Caco-2 (cell line): ENCODE measurements around the gene ZNF644. TPM values are rescaled to one million over a fixed set of nuclear protein-coding genes. Genes with fewer than 3 reads are reported as not detected.

ENCODE experiments used
- BruUV-seq: library from RNA; stranded (reverse); fragments of 400-500 nt; replicated peaks from 2 replicates; lab custom pipeline; 2021; lab: Mats Ljungman, UMichigan
- CTCF ChIA-PET: fragments of 300-600 bp; sonication (Branson Sonifier 250); formaldehyde crosslinking; loops from one replicate; lab custom pipeline; 2022; ENCODE audit warnings: antibody characterized with exemption; lab: Charles Lee
- POLR2A ChIA-PET: fragments of 300-600 bp; sonication (Branson Sonifier 250); formaldehyde crosslinking; loops from one replicate; lab custom pipeline; 2022; ENCODE audit warnings: antibody characterized with exemption; lab: Charles Lee
- DNase-seq, 2 experiments: peaks; one replicate each; pipeline versions ENCODE4 v3.0.0 to v3.0.0-alpha.2; 2020 to 2022
- H3K27me3 ChIP-seq: replicated peaks from 2 replicates; pipeline ENCODE4 v1.6.0; 2011; ENCODE audit warnings: low read length; ENCODE audit not compliant: control insufficient read depth, insufficient read depth
- H3K36me3 ChIP-seq: 2 replicates; pipeline ENCODE4 v1.5.1; 2011; ENCODE audit warnings: low read length; ENCODE audit not compliant: control insufficient read depth, insufficient read depth
- H3K4me1 ChIP-seq: fragments of 250-450 bp; sonication (Bioruptor Pico); 2 replicates; pipeline ENCODE4 v1.5.1; 2020; ENCODE audit warnings: mild to moderate bottlenecking
- H3K4me3 ChIP-seq: 2 replicates; pipeline ENCODE4 v1.5.1; 2011; ENCODE audit warnings: low read depth, mild to moderate bottlenecking, control low read depth, low read length
- H3K9me3 ChIP-seq: fragments of 250-450 bp; sonication (Bioruptor Pico); 2 replicates; pipeline ENCODE4 v1.5.1; 2020; ENCODE audit warnings: mild to moderate bottlenecking, moderate library complexity
- H3K27ac Mint-ChIP-seq: one replicate; pipeline ENCODE4 v1.8.0; 2022; ENCODE audit warnings: mixed read lengths; ENCODE audit not compliant: unreplicated experiment
- H3K27me3 Mint-ChIP-seq: one replicate; pipeline ENCODE4 v1.8.0; 2022; ENCODE audit warnings: mixed read lengths; ENCODE audit not compliant: insufficient read depth, unreplicated experiment
- H3K36me3 Mint-ChIP-seq: one replicate; pipeline ENCODE4 v1.8.0; 2022; ENCODE audit warnings: mild to moderate bottlenecking, mixed read lengths; ENCODE audit not compliant: insufficient read depth, unreplicated experiment
- H3K4me1 Mint-ChIP-seq: one replicate; pipeline ENCODE4 v1.8.0; 2022; ENCODE audit warnings: low read depth, mixed read lengths; ENCODE audit not compliant: unreplicated experiment
- H3K4me3 Mint-ChIP-seq: one replicate; pipeline ENCODE4 v1.8.0; 2022; ENCODE audit warnings: mild to moderate bottlenecking, moderate library complexity, mixed read lengths; ENCODE audit not compliant: unreplicated experiment
- H3K9me3 Mint-ChIP-seq: one replicate; pipeline ENCODE4 v1.8.0; 2022; ENCODE audit warnings: mixed read lengths; ENCODE audit not compliant: unreplicated experiment
- intact Hi-C: fragments of 100-400 bp; cut with micrococcal nuclease; formaldehyde crosslinking; loops from one replicate; pipeline ENCODE4 v1.10.0; 2022; ENCODE audit not compliant: unreplicated experiment
- total RNA-seq: library from RNA; stranded (reverse); gene quantifications from 2 replicates; pipeline ENCODE4 v1.2.3, GENCODE V29; 2022
- TF ChIP-seq, protein P1 (sequence below), 2 experiments: fragments of 200-600 bp in 1 of 2; IDR thresholded peaks; 1 replicate in 1 of 2; 2 replicates in 1 of 2; pipeline versions ENCODE4 v1.5.1 to v1.8.0; 2011 to 2022; ENCODE audit warnings: antibody characterized with exemption in 1 of 2, control low read depth in 1 of 2, inconsistent platforms in 1 of 2, low read depth in 1 of 2, low read length in 1 of 2, mild to moderate bottlenecking in 1 of 2, moderate library complexity in 1 of 2; ENCODE audit not compliant: insufficient read depth in 1 of 2, severe bottlenecking in 1 of 2, unreplicated experiment in 1 of 2

Gene ZNF644
- total RNA-seq, 1 experiment from 2014 or later: 32.5 TPM

DNA sequence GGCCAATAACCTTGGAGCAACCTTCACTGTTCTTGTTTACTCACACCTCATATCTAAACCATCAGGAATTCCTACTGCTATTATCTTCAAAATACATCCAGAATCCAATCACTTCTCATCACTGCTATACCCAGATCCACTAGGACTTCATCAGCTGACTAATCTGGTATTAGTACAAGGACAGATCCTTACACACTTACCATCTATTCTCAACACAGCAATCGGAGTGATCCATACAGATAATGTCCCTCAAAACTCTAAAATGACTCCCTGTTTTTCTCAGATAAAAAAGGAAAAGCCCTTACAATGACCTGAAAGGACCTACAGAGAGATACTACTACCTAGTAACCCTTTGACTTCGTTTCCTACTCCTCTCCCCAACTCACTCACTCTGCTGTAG is 70.8 kb downstream of the ZNF644 start:
- Histone ChIP-seq H3K4me3 (no peak overlapping the region), H3K27me3 (no peaks in the 10 kb centered on the region), H3K36me3 (no peaks in the 10 kb centered on the region; the same call in 1 of the 2 replicates), H3K9me3 (no peaks in the 10 kb centered on the region), H3K4me1 (no peaks in the 10 kb centered on the region)
- intact Hi-C loops: no loop called here
- Mint-ChIP-seq H3K36me3 (peaks cover 12% of the 10 kb centered on the region), H3K9me3 (no peaks in the 10 kb centered on the region), H3K27ac (no peak overlapping the region), H3K4me3 (no peak overlapping the region), H3K4me1 (peaks cover 18% of the 10 kb centered on the region), H3K27me3 (no peaks in the 10 kb centered on the region)
- BruUV-seq: no TSS peak
- DNase-seq: no peak
- TF ChIP-seq, protein P1, sequence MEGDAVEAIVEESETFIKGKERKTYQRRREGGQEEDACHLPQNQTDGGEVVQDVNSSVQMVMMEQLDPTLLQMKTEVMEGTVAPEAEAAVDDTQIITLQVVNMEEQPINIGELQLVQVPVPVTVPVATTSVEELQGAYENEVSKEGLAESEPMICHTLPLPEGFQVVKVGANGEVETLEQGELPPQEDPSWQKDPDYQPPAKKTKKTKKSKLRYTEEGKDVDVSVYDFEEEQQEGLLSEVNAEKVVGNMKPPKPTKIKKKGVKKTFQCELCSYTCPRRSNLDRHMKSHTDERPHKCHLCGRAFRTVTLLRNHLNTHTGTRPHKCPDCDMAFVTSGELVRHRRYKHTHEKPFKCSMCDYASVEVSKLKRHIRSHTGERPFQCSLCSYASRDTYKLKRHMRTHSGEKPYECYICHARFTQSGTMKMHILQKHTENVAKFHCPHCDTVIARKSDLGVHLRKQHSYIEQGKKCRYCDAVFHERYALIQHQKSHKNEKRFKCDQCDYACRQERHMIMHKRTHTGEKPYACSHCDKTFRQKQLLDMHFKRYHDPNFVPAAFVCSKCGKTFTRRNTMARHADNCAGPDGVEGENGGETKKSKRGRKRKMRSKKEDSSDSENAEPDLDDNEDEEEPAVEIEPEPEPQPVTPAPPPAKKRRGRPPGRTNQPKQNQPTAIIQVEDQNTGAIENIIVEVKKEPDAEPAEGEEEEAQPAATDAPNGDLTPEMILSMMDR (IDR thresholded peaks at IDR 0.05; ENCODE audit: insufficient read depth in 1 of 2, low read depth in 1 of 2, low read length in 1 of 2, severe bottlenecking in 1 of 2, unreplicated experiment in 1 of 2): no peak
- ChIA-PET CTCF (no interaction called here), POLR2A (no interaction called here)

DNA sequence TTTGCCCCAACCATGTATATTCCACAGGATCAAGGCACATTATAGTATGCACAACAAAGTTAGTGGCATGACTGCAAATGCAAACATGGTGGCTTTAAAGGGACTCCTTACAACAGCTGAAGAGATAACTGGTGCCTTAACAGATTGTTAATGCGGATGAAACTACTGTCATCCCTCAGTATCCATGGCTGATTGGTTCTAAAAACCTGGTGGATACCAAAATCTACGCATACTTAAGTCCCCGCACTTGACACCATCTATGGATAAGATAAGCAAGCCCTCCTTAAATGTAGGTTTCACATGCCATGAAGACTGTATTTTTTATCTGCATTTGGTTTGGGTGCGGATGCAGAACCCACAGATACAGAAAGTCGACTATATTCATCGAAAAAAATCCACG is 73.5 kb downstream of the ZNF644 start:
- TF ChIP-seq, protein P1 (IDR thresholded peaks at IDR 0.05; ENCODE audit: insufficient read depth in 1 of 2, low read depth in 1 of 2, low read length in 1 of 2, severe bottlenecking in 1 of 2, unreplicated experiment in 1 of 2): no peak
- Mint-ChIP-seq H3K9me3 (no peaks in the 10 kb centered on the region), H3K4me1 (peaks cover 18% of the 10 kb centered on the region), H3K27ac (no peak overlapping the region), H3K36me3 (peaks cover 5% of the 10 kb centered on the region), H3K27me3 (no peaks in the 10 kb centered on the region), H3K4me3 (no peak overlapping the region)
- H3K4me1 ChIP-seq: no peaks in the 10 kb centered on the region
- no peaks in the 10 kb centered on the region; the same call in 1 of the 2 replicates for H3K36me3 ChIP-seq
- no TSS peak for BruUV-seq
- H3K4me3 ChIP-seq: no peak overlapping the region
- no peak for DNase-seq
- CTCF ChIA-PET: no interaction called here
- no peaks in the 10 kb centered on the region for H3K27me3 ChIP-seq
- no peaks in the 10 kb centered on the region for H3K9me3 ChIP-seq
- POLR2A ChIA-PET: no interaction called here
- intact Hi-C loops: no loop called here

DNA sequence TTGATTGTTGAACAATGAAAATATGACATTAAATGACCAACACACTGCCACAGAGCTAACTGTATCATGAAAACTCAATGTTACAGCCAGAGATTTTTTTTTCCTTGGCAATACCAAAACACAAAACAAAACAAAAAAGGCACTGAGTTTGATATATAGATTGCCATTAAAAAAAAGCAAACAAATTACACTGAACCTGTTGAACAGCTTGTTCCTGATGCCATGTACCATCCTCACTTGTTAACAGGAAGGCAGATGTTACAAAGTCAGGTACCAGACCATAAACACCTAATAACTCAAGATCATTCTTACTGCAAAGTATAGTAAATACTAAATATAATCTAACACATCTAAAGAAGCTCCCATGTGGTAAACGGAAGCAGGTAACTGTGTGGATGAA is 75.2 kb downstream of the ZNF644 start:
- intact Hi-C loops: no loop called here
- no peaks in the 10 kb centered on the region for H3K27me3 Mint-ChIP-seq
- H3K9me3 Mint-ChIP-seq: no peaks in the 10 kb centered on the region
- no peaks in the 10 kb centered on the region for H3K27me3 ChIP-seq
- H3K4me3 Mint-ChIP-seq: no peak overlapping the region
- CTCF ChIA-PET: no interaction called here
- no peaks in the 10 kb centered on the region; the same call in 1 of the 2 replicates for H3K36me3 ChIP-seq
- no peak overlapping the region for H3K27ac Mint-ChIP-seq
- H3K4me1 Mint-ChIP-seq: peaks cover 10% of the 10 kb centered on the region
- POLR2A ChIA-PET: no interaction called here
- no TSS peak for BruUV-seq
- H3K36me3 Mint-ChIP-seq: no peaks in the 10 kb centered on the region
- no peaks in the 10 kb centered on the region for H3K4me1 ChIP-seq
- H3K9me3 ChIP-seq: no peaks in the 10 kb centered on the region
- TF ChIP-seq, protein P1 (IDR thresholded peaks at IDR 0.05; ENCODE audit: insufficient read depth in 1 of 2, low read depth in 1 of 2, low read length in 1 of 2, severe bottlenecking in 1 of 2, unreplicated experiment in 1 of 2): no peak
- H3K4me3 ChIP-seq: no peak overlapping the region
- DNase-seq: no peak
